OCI-LY3 (cell line): ENCODE measurements around the gene RXRA.

Source experiments
- H2AFZ ChIP-seq: fragments of 200-600, 300-600 bp; shearing (Covaris generic); 2 replicates; pipeline ENCODE4 v1.6.0; 2014; ENCODE audit warnings: antibody characterized with exemption, low read depth, low read length
- H3K27ac ChIP-seq: fragments of 200-600, 300-600 bp; sonication (generic); 2 replicates; pipeline ENCODE4 v1.5.1; 2014; ENCODE audit warnings: mild to moderate bottlenecking, low read length, moderate library complexity, mixed read lengths
- H3K27me3 ChIP-seq: fragments of 200-600, 300-600 bp; sonication (generic); 2 replicates; pipeline ENCODE4 v1.6.1; 2014; ENCODE audit warnings: low read depth, low read length, mixed read lengths
- H3K36me3 ChIP-seq: fragments of 200-600, 300-600 bp; sonication (generic); replicated peaks from 2 replicates; pipeline ENCODE3; 2014; ENCODE audit warnings: low read depth, low read length, mixed read lengths
- H3K4me1 ChIP-seq: fragments of 300-600, 200-600 bp; sonication (generic); 2 replicates; pipeline ENCODE4 v1.6.1; 2014; ENCODE audit warnings: low read length, mixed read lengths
- H3K4me2 ChIP-seq: fragments of 200-600, 300-600 bp; sonication (generic); 2 replicates; pipeline ENCODE4 v1.6.1; 2014; ENCODE audit warnings: low read length, mixed read lengths
- H3K4me3 ChIP-seq: fragments of 300-600, 200-600 bp; sonication (generic); 2 replicates; pipeline ENCODE4 v1.5.1; 2014; ENCODE audit warnings: antibody characterized with exemption, mild to moderate bottlenecking, low read length, moderate library complexity
- H3K79me2 ChIP-seq: fragments of 300-600, 200-600 bp; shearing (Covaris generic); 2 replicates; pipeline ENCODE4 v1.6.1; 2014; ENCODE audit warnings: mild to moderate bottlenecking, low read length, mixed read lengths
- H3K9ac ChIP-seq: fragments of 300-600, 200-600 bp; shearing (Covaris generic); 2 replicates; pipeline ENCODE4 v1.6.0; 2014; ENCODE audit warnings: mild to moderate bottlenecking, low read length, moderate library complexity
- H3K9me3 ChIP-seq: fragments of 200-600, 300-600 bp; shearing (Covaris generic); 2 replicates; pipeline ENCODE4 v1.6.1; 2014; ENCODE audit warnings: low read length, mixed read lengths; ENCODE audit not compliant: insufficient read depth
- H4K20me1 ChIP-seq: fragments of 200-600, 300-600 bp; sonication (generic); 2 replicates; pipeline ENCODE4 v1.6.1; 2016; ENCODE audit warnings: low read length, mixed read lengths; ENCODE audit not compliant: insufficient read depth
- EZH2phosphoT487 ChIP-seq: fragments of 200-600 bp; shearing (Covaris generic); IDR thresholded peaks from 2 replicates; pipeline ENCODE4 v1.6.1; 2018; ENCODE audit warnings: antibody characterized with exemption, mixed run types, low read depth
- TF ChIP-seq, protein P1 (sequence below): fragments of 200-600, 300-600 bp; sonication (generic); IDR thresholded peaks from 2 replicates; pipeline ENCODE4 v1.5.1; 2014; ENCODE audit warnings: antibody characterized with exemption, low read length, low read depth

RXRA gene

DNA sequence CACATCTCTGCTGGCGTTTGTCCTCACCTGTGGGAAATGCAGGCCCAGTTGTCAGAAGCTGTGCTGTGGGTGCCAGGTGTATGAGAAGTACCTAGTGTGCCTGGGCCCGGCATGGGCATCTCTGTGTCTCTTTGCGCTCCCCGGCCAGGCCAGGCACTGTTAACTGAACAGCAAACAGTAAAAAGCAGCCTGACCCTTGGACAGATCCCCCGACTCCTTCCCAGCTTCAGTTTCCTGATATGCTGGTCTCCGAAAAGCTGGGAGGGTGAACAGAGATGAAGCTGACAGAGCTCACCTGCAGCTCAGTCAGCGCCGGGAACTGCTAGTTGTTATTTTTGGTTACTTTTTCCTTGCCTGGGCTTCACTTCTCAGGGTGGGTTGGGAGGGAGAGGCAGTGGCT is 28.9 kb downstream of the RXRA start:
- Histone ChIP-seq H3K9ac (no peak overlapping the region), H3K4me2 (no peak overlapping the region), H3K4me3 (no peak overlapping the region), H4K20me1 (peaks cover 92% of the 10 kb centered on the region), H3K27me3 (no peaks in the 10 kb centered on the region), H3K27ac (no peak overlapping the region), H3K4me1 (no peaks in the 10 kb centered on the region), H3K79me2 (peaks cover 4% of the 10 kb centered on the region; the same call in 1 of the 2 replicates), H2AFZ (no peak overlapping the region), H3K36me3 (no peaks in the 10 kb centered on the region), H3K9me3 (no peaks in the 10 kb centered on the region)
- TF ChIP-seq EZH2phosphoT487 = no peak
- TF ChIP-seq, protein P1, sequence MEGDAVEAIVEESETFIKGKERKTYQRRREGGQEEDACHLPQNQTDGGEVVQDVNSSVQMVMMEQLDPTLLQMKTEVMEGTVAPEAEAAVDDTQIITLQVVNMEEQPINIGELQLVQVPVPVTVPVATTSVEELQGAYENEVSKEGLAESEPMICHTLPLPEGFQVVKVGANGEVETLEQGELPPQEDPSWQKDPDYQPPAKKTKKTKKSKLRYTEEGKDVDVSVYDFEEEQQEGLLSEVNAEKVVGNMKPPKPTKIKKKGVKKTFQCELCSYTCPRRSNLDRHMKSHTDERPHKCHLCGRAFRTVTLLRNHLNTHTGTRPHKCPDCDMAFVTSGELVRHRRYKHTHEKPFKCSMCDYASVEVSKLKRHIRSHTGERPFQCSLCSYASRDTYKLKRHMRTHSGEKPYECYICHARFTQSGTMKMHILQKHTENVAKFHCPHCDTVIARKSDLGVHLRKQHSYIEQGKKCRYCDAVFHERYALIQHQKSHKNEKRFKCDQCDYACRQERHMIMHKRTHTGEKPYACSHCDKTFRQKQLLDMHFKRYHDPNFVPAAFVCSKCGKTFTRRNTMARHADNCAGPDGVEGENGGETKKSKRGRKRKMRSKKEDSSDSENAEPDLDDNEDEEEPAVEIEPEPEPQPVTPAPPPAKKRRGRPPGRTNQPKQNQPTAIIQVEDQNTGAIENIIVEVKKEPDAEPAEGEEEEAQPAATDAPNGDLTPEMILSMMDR = no peak

DNA sequence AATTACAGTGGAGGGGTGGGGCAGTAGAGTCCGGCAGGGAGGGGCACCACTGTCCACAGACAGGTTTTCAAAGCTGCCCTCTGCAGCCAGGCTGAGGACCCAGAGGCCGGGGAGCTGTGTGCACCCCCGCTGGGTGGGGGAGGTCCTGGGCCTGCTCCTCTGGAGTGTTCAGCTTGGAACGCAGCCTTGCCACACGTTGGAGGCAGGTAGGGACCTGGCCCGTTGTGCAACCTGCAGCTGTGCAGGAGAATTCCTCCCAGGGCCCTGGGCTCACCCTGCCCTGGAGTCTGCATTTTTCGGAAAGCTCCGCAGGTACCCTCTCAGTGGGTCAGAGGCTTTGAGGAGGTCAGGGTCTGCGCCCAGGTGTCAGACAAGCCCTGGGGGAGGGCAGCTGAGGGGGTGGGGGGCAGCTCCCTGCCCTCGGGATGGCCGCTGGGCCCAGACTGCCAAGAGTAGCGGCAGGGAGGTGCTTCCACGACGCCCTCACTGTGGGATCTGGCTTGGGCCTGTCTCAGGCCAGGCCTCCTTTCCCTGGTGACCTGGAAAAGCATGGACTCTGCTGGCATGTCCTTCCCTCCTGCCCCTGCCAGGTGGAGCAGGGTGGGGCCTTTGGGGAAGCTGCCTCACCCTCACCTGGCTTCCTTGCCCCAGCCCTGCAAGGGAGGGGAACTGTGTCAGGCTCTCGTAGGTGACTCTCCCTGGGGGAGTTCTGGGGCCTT is 29.5 kb downstream of the RXRA start:
- H3K4me1 ChIP-seq = no peaks in the 10 kb centered on the region
- no peak overlapping the region for H3K27ac ChIP-seq
- H3K4me2 ChIP-seq = no peak overlapping the region
- TF ChIP-seq, protein P1 = no peak
- TF ChIP-seq EZH2phosphoT487 = no peak
- H3K79me2 ChIP-seq = peaks cover 4% of the 10 kb centered on the region; the same call in 1 of the 2 replicates
- no peak overlapping the region for H3K9ac ChIP-seq
- H3K9me3 ChIP-seq = no peaks in the 10 kb centered on the region
- no peak overlapping the region for H3K4me3 ChIP-seq
- H4K20me1 ChIP-seq = peaks cover 91% of the 10 kb centered on the region
- no peaks in the 10 kb centered on the region for H3K36me3 ChIP-seq
- no peaks in the 10 kb centered on the region for H3K27me3 ChIP-seq
- no peak overlapping the region for H2AFZ ChIP-seq

DNA sequence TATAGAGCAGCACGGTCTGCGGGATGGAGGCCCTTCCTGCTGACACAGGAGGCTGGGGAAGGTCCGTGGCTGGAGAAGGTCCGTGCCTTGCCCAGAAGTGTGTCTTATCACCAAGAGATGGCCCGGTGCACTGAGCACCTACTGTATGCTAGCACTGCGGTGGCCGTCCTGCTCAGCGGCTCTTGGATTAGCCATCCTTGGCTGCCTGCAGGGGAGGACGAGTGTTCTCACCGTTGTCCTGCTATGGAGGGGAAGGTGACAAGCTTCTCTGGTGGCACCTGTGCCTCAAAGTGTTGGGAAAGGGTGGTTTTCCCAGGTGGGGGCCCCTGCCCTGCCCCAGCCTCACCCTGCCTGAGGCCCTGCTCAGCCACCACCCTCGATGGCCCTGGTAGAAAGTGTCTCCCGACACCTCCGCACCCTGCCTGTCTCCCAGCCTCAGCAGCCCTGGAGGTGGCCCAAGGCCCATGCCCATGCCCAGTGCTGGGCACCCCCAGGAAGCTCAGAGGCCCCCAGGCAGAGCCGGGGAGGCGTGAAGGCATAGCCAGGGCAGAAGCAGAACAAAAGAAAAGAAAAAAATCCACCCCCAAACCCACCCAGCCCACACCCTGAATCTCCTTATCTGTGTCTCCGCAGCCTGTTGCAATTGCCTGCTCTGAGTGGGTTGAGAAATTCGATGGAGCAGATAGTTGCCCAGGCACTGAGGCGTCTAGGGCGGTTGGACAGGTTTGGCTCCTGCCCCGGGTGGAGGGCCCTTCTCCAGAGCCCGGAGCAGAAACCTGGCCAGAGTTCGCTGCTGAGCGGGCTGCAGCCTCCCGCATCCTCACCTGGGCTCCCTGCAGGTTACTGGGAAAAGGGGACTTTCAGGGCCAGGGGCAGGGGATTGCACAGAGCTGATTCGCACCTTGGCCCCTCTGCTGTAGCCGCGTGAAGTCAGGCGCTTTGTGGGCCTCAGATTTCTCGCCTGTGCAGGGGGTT is 30.5 kb downstream of the RXRA start:
- Histone ChIP-seq H3K4me1 (no peaks in the 10 kb centered on the region), H3K4me2 (no peak overlapping the region), H3K79me2 (peaks cover 4% of the 10 kb centered on the region; the same call in 1 of the 2 replicates), H3K4me3 (no peak overlapping the region), H3K9me3 (no peaks in the 10 kb centered on the region), H3K9ac (no peak overlapping the region), H4K20me1 (peaks cover 91% of the 10 kb centered on the region), H3K27ac (no peak overlapping the region), H3K36me3 (no peaks in the 10 kb centered on the region), H2AFZ (no peak overlapping the region), H3K27me3 (no peaks in the 10 kb centered on the region)
- TF ChIP-seq, protein P1 = no peak
- no peak for TF ChIP-seq EZH2phosphoT487

DNA sequence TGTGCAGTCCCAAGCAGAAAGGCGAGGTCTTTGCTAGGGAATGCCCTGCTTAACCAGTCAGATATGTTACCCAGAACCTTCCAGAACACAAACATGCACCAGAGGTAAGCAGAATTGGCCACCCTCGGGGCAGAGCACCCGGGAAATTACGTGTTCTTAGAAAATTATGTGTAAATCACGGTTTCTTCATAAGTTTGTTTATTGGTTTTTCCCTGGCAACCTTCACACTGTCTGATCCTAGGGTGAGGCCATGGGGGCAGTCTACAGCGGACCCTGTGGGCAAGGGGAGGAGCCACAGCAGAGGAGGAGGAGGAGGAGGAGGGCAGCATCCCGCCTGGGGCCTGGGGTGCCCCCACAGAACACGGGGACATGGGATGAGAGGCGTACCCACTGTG is 31.4 kb downstream of the RXRA start:
- H3K27ac ChIP-seq = no peak overlapping the region
- H4K20me1 ChIP-seq = peaks cover 88% of the 10 kb centered on the region
- H3K9me3 ChIP-seq = no peaks in the 10 kb centered on the region
- H3K79me2 ChIP-seq = peaks cover 4% of the 10 kb centered on the region; the same call in 1 of the 2 replicates
- no peaks in the 10 kb centered on the region for H3K36me3 ChIP-seq
- H3K4me2 ChIP-seq = no peak overlapping the region
- no peaks in the 10 kb centered on the region for H3K4me1 ChIP-seq
- H3K4me3 ChIP-seq = no peak overlapping the region
- H3K9ac ChIP-seq = no peak overlapping the region
- H3K27me3 ChIP-seq = no peaks in the 10 kb centered on the region
- TF ChIP-seq, protein P1 = no peak
- TF ChIP-seq EZH2phosphoT487 = no peak
- H2AFZ ChIP-seq = no peak overlapping the region
